ENCODE data around the gene TM2D3.

Gene TM2D3

DNA sequence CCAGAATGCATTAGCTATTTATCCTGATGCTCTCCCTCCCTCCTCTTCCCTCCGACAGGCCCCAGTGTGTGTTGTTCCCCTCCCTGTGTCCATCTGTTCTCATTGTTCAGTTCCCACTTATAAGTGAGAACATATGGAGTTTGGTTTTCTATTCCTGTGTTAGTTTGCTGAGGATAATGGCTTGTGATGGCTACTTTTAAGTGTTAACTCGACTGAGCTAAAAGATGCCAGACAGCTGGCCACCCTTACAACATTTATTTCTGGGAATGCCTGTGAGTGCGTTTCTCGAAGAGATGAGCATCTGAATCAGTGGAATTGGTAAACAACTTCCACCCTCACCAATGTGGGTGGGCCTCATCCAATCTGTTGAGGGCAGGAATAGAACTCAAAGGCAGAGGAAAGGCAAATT is 24.7 kb upstream of the TM2D3 start:
- no peaks in the 10 kb centered on the region for H3K36me3 ChIP-seq (ENCODE audit: insufficient read depth, low read length)
- H3K4me2 ChIP-seq (ENCODE audit: low read length) = no peak overlapping the region
- no peaks in the 10 kb centered on the region for H3K27me3 ChIP-seq (ENCODE audit: control insufficient read depth, insufficient read depth, low read length)
- no peaks in the 10 kb centered on the region for H3K9me3 ChIP-seq (replicated peaks; ENCODE audit: low read length)
- peaks cover 25% of the 10 kb centered on the region for H3K4me1 ChIP-seq (ENCODE audit: control insufficient read depth, insufficient read depth, low read length)
- H3K9ac ChIP-seq (ENCODE audit: low read depth, low read length) = no peak overlapping the region
- no peak overlapping the region for H3K4me3 ChIP-seq (ENCODE audit: low read length)

- no peaks in the 10 kb centered on the region for H3K9me3 ChIP-seq (replicated peaks; ENCODE audit: low read length)
- peaks cover 25% of the 10 kb centered on the region for H3K4me1 ChIP-seq (ENCODE audit: control insufficient read depth, insufficient read depth, low read length)
- H3K27me3 ChIP-seq (ENCODE audit: control insufficient read depth, insufficient read depth, low read length) = no peaks in the 10 kb centered on the region
- H3K4me2 ChIP-seq (ENCODE audit: low read length) = peak overlapping the region; percentile 52
- H3K9ac ChIP-seq (ENCODE audit: low read depth, low read length) = peak overlapping the region; percentile 37
- peak overlapping the region; percentile 50 for H3K4me3 ChIP-seq (ENCODE audit: low read length)
- H3K36me3 ChIP-seq (ENCODE audit: insufficient read depth, low read length) = no peaks in the 10 kb centered on the region
These were observed 23.8 kb upstream of the TM2D3 start for GRCh38 chr15:101675796-101676582.

DNA sequence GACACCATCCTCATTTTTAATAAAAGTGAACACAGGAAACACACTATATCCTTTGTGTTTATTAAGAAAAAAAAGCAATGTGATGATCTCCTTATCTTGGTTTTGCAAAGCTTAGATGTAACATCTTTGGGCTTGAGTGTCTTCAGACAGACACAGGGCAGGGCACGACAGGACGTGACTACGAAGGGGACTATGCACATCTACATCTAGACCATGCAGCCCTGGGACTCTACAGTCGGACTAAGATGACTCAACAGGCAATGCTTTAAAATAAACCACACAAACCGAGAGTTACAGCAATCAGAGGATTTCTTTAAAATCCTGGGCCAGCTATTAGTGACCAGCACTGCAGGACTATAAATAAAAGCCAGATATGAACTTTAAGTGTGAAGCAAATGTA is 22.8 kb upstream of the TM2D3 start:
- no peaks in the 10 kb centered on the region for H3K36me3 ChIP-seq (ENCODE audit: insufficient read depth, low read length)
- no peaks in the 10 kb centered on the region for H3K27me3 ChIP-seq (ENCODE audit: control insufficient read depth, insufficient read depth, low read length)
- H3K4me1 ChIP-seq (ENCODE audit: control insufficient read depth, insufficient read depth, low read length) = peaks cover 25% of the 10 kb centered on the region
- no peak overlapping the region for H3K4me3 ChIP-seq (ENCODE audit: low read length)
- H3K9ac ChIP-seq (ENCODE audit: low read depth, low read length) = no peak overlapping the region
- peak overlapping the region; percentile 54 for H3K4me2 ChIP-seq (ENCODE audit: low read length)
- H3K9me3 ChIP-seq (replicated peaks; ENCODE audit: low read length) = no peaks in the 10 kb centered on the region

DNA sequence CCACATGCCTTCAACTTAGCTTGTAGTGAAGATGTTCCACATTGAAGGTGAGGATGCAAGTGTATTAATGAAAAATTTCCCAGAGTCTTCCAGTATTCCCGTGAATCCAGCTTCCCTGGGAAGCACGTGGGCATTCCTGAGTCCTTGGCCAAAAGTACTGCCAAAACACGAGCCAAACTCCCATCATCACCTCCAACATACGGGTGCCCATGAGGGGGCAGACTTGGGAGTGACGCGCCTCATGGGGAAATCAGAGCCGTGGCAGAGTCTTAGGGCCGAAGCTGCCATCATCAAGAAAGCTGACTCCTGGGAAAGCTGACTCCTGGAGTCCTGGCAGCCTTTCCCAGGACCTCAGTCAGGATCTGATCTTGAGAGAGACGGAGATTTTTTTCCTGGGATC is 20.1 kb upstream of the TM2D3 start:
- Histone ChIP-seq H3K27me3 (ENCODE audit: control insufficient read depth, insufficient read depth, low read length) (no peaks in the 10 kb centered on the region), H3K9ac (ENCODE audit: low read depth, low read length) (no peak overlapping the region), H3K9me3 (replicated peaks; ENCODE audit: low read length) (no peaks in the 10 kb centered on the region), H3K4me2 (ENCODE audit: low read length) (no peak overlapping the region), H3K4me1 (ENCODE audit: control insufficient read depth, insufficient read depth, low read length) (peaks cover 25% of the 10 kb centered on the region), H3K36me3 (ENCODE audit: insufficient read depth, low read length) (peaks cover 3% of the 10 kb centered on the region), H3K4me3 (ENCODE audit: low read length) (no peak overlapping the region)

GRCh38 chr15:101669744-101670143 is 17.6 kb upstream of the TM2D3 start:
- no peaks in the 10 kb centered on the region for H3K9me3 ChIP-seq (replicated peaks; ENCODE audit: low read length)
- peaks cover 3% of the 10 kb centered on the region for H3K36me3 ChIP-seq (ENCODE audit: insufficient read depth, low read length)

DNA sequence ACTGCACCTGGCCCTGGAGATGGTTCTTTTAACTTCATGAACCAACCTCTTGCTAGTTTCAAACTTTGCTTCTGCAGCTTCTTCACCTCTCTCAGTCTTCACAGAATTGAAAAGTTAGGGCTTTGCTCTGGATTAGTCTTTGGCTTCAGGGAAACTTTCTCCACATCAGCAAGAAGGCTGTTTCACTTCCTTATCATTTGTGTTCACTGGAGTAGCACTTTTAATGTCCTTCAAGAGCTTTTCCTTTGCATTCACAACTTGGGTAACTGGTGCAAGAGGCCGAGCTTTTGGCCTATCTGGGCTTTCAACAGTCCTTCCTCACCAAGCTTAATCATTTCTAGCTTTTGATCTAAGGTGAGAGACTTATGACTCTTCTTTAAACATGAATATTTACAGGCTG is 15.7 kb upstream of the TM2D3 start:
- no peak overlapping the region for H3K9ac ChIP-seq (ENCODE audit: low read depth, low read length)
- no peak overlapping the region for H3K4me3 ChIP-seq (ENCODE audit: low read length)
- no peak overlapping the region for H3K4me2 ChIP-seq (ENCODE audit: low read length)
- H3K27me3 ChIP-seq (ENCODE audit: control insufficient read depth, insufficient read depth, low read length) = no peaks in the 10 kb centered on the region
- no peaks in the 10 kb centered on the region for H3K9me3 ChIP-seq (replicated peaks; ENCODE audit: low read length)
- no peaks in the 10 kb centered on the region for H3K4me1 ChIP-seq (ENCODE audit: control insufficient read depth, insufficient read depth, low read length)
- peaks cover 3% of the 10 kb centered on the region for H3K36me3 ChIP-seq (ENCODE audit: insufficient read depth, low read length)

More at GRCh38 chr15:101669744-101670143, 17.6 kb upstream of the TM2D3 start:
- Histone ChIP-seq H3K4me3 (ENCODE audit: low read length) (no peak overlapping the region), H3K27me3 (ENCODE audit: control insufficient read depth, insufficient read depth, low read length) (no peaks in the 10 kb centered on the region), H3K4me1 (ENCODE audit: control insufficient read depth, insufficient read depth, low read length) (peaks cover 2% of the 10 kb centered on the region), H3K9ac (ENCODE audit: low read depth, low read length) (no peak overlapping the region), H3K4me2 (ENCODE audit: low read length) (no peak overlapping the region)

GRCh38 chr15:101664303-101664913 is 12.2 kb upstream of the TM2D3 start:
- Histone ChIP-seq H3K4me3 (ENCODE audit: low read length) (no peak overlapping the region), H3K4me1 (ENCODE audit: control insufficient read depth, insufficient read depth, low read length) (no peaks in the 10 kb centered on the region), H3K4me2 (ENCODE audit: low read length) (no peak overlapping the region), H3K36me3 (ENCODE audit: insufficient read depth, low read length) (peaks cover 3% of the 10 kb centered on the region), H3K9ac (ENCODE audit: low read depth, low read length) (no peak overlapping the region), H3K27me3 (ENCODE audit: control insufficient read depth, insufficient read depth, low read length) (no peaks in the 10 kb centered on the region), H3K9me3 (replicated peaks; ENCODE audit: low read length) (no peaks in the 10 kb centered on the region)

DNA sequence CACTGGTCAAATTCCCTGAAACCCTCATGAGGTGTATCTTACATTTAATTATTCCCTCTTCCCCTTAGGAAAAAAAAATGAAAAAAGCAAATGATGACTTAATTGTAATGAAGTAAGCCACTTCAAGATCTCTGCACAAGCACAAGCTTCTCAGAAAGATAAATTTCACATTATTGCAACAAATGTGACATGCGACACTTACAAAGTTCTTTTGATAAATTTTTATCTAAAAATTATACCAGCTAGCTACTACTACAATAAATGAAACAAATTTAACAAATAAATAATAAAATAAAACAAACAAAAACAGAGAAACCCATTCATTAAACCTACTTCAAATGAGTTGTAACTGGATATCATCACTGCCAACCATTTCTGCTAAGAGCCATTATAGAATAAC is 10.0 kb upstream of the TM2D3 start:
- Histone ChIP-seq H3K4me3 (ENCODE audit: low read length) (no peak overlapping the region), H3K9me3 (replicated peaks; ENCODE audit: low read length) (no peaks in the 10 kb centered on the region), H3K27me3 (ENCODE audit: control insufficient read depth, insufficient read depth, low read length) (no peaks in the 10 kb centered on the region), H3K36me3 (ENCODE audit: insufficient read depth, low read length) (peaks cover 4% of the 10 kb centered on the region), H3K4me2 (ENCODE audit: low read length) (no peak overlapping the region), H3K9ac (ENCODE audit: low read depth, low read length) (no peak overlapping the region), H3K4me1 (ENCODE audit: control insufficient read depth, insufficient read depth, low read length) (no peaks in the 10 kb centered on the region)

- Histone ChIP-seq H3K9me3 (replicated peaks; ENCODE audit: low read length) (no peaks in the 10 kb centered on the region), H3K4me2 (ENCODE audit: low read length) (no peak overlapping the region), H3K4me1 (ENCODE audit: control insufficient read depth, insufficient read depth, low read length) (no peaks in the 10 kb centered on the region), H3K9ac (ENCODE audit: low read depth, low read length) (no peak overlapping the region), H3K36me3 (ENCODE audit: insufficient read depth, low read length) (peaks cover 6% of the 10 kb centered on the region), H3K4me3 (ENCODE audit: low read length) (no peak overlapping the region), H3K27me3 (ENCODE audit: control insufficient read depth, insufficient read depth, low read length) (no peaks in the 10 kb centered on the region)
These were observed 7.8 kb upstream of the TM2D3 start for GRCh38 chr15:101660005-101660404.

GRCh38 chr15:101657968-101658784 is 6.0 kb upstream of the TM2D3 start:
- no peak overlapping the region for H3K4me3 ChIP-seq (ENCODE audit: low read length)
- no peaks in the 10 kb centered on the region for H3K27me3 ChIP-seq (ENCODE audit: control insufficient read depth, insufficient read depth, low read length)
- no peak overlapping the region for H3K9ac ChIP-seq (ENCODE audit: low read depth, low read length)
- H3K36me3 ChIP-seq (ENCODE audit: insufficient read depth, low read length) = peaks cover 6% of the 10 kb centered on the region
- H3K4me2 ChIP-seq (ENCODE audit: low read length) = no peak overlapping the region
- no peaks in the 10 kb centered on the region for H3K9me3 ChIP-seq (replicated peaks; ENCODE audit: low read length)
- H3K4me1 ChIP-seq (ENCODE audit: control insufficient read depth, insufficient read depth, low read length) = peaks cover 6% of the 10 kb centered on the region

- Histone ChIP-seq H3K9ac (ENCODE audit: low read depth, low read length) (no peak overlapping the region), H3K9me3 (replicated peaks; ENCODE audit: low read length) (no peaks in the 10 kb centered on the region), H3K4me1 (ENCODE audit: control insufficient read depth, insufficient read depth, low read length) (peaks cover 10% of the 10 kb centered on the region), H3K4me3 (ENCODE audit: low read length) (no peak overlapping the region), H3K27me3 (ENCODE audit: control insufficient read depth, insufficient read depth, low read length) (no peaks in the 10 kb centered on the region), H3K36me3 (ENCODE audit: insufficient read depth, low read length) (peaks cover 6% of the 10 kb centered on the region), H3K4me2 (ENCODE audit: low read length) (no peak overlapping the region)
These were observed 5.0 kb upstream of the TM2D3 start for GRCh38 chr15:101657171-101657570.
